OCI-LY1 (cell line): ENCODE measurements around the gene LHFPL2.

Experiments used
- EZH2 ChIP-seq: fragments of 200-600 bp; sonication (generic), shearing (Covaris generic); IDR thresholded peaks from 2 replicates; pipeline ENCODE4 v1.8.0; 2017; ENCODE audit warnings: borderline replicate concordance, mixed run types, mild to moderate bottlenecking, antibody characterized with exemption, low read length, moderate library complexity, mixed read lengths
- TF ChIP-seq, protein P1 (sequence below): fragments of 200-600 bp; sonication (generic), shearing (Covaris generic); IDR thresholded peaks from 2 replicates; pipeline ENCODE4 v1.5.1; 2017; ENCODE audit warnings: mild to moderate bottlenecking, antibody characterized with exemption, low read length, moderate library complexity, mixed read lengths

DNA sequence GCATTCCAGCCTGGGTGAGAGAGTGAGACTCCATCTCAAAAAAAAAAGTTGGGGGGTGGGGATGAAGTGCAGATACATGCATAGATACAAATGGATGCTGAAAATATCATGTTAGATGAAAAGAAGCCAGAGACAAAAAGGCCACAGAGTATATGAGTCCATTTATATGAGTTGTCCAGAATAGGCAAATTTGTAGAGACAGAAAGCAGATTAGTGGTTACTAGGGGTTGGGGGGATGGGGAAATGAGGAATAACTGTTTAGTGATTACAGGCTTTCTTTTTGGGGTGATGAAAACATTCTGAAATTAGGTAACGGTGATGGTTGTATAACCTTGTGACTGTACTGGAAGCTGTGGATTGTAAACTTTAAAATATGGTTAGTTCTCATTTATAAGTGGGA is 13.8 kb upstream of the LHFPL2 start:
- TF ChIP-seq, protein P1, sequence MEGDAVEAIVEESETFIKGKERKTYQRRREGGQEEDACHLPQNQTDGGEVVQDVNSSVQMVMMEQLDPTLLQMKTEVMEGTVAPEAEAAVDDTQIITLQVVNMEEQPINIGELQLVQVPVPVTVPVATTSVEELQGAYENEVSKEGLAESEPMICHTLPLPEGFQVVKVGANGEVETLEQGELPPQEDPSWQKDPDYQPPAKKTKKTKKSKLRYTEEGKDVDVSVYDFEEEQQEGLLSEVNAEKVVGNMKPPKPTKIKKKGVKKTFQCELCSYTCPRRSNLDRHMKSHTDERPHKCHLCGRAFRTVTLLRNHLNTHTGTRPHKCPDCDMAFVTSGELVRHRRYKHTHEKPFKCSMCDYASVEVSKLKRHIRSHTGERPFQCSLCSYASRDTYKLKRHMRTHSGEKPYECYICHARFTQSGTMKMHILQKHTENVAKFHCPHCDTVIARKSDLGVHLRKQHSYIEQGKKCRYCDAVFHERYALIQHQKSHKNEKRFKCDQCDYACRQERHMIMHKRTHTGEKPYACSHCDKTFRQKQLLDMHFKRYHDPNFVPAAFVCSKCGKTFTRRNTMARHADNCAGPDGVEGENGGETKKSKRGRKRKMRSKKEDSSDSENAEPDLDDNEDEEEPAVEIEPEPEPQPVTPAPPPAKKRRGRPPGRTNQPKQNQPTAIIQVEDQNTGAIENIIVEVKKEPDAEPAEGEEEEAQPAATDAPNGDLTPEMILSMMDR = no peak
- no peak for TF ChIP-seq EZH2
